Measurements from ENCODE around the gene RUNX3. TPM values are rescaled to one million over a fixed set of nuclear protein-coding genes. Genes with fewer than 3 reads are reported as not detected.
A peak's percentile ranks its signal among the peaks of the same experiment; 100 is the strongest.

Gene RUNX3
- total RNA-seq, 2 donors from 2014 or later: 1.3 to 2.4 TPM

- DNase-seq: no peak
- no peak for ATAC-seq
- intact Hi-C loops (cut with DNase I): loop anchor here in 1 of 2 donors (5.0 kb wide), 2 partner anchors 103 to 268 kb away; no protein-coding TSS in a partner anchor
These were observed 4.5 kb upstream of the RUNX3 start for GRCh38 chr1:24934310-24935195.

- ATAC-seq (no peak), DNase-seq (no peak)
- intact Hi-C loops (cut with DNase I): loop anchor here in 1 of 2 donors (5.0 kb wide), 2 partner anchors 104 to 269 kb away; no protein-coding TSS in a partner anchor
These were observed 3.4 kb upstream of the RUNX3 start for GRCh38 chr1:24933468-24933867.

GRCh38 chr1:24932725-24933294, 2.7 kb upstream of the RUNX3 start:
- intact Hi-C loops (cut with DNase I): loop anchor here in 1 of 2 donors (5.0 kb wide), 2 partner anchors 104 to 269 kb away; no protein-coding TSS in a partner anchor
- ATAC-seq (no peak), DNase-seq (no peak)

GRCh38 chr1:24932284-24932683, 2.2 kb upstream of the RUNX3 start:
- DNase-seq (no peak), ATAC-seq (peak; percentile 58 to 65)
- intact Hi-C loops (cut with DNase I): loop anchor here in 1 of 2 donors (5.0 kb wide), 2 partner anchors 105 to 270 kb away; no protein-coding TSS in a partner anchor

GRCh38 chr1:24931468-24932231, 1.6 kb upstream of the RUNX3 start:
- DNase-seq (no peak), ATAC-seq (no peak)
- intact Hi-C loops (cut with DNase I): loop anchor here in 1 of 2 donors (5.0 kb wide), 2 partner anchors 106 to 271 kb away; no protein-coding TSS in a partner anchor

GRCh38 chr1:24931146-24931467, 1.0 kb upstream of the RUNX3 start:
- no peak for DNase-seq
- ATAC-seq: no peak
- intact Hi-C loops (cut with DNase I): loop anchor here in 1 of 2 donors (5.0 kb wide), 2 partner anchors 106 to 271 kb away; no protein-coding TSS in a partner anchor

GRCh38 chr1:24929398-24930259, 447 bp downstream of the RUNX3 start:
- ATAC-seq (peak; percentile 8 to 14), DNase-seq (no peak)
- intact Hi-C loops (cut with DNase I): loop anchor here in 1 of 2 donors (5.0 kb wide), 2 partner anchors 108 to 273 kb away; no protein-coding TSS in a partner anchor

GRCh38 chr1:24928689-24929397, 1.2 kb downstream of the RUNX3 start:
- peak in 1 of 2 donors; percentile 9 for ATAC-seq
- intact Hi-C loops (cut with DNase I): no loop called here
- no peak for DNase-seq

- DNase-seq (no peak), ATAC-seq (no peak)
- intact Hi-C loops (cut with DNase I): no loop called here
These were observed 1.9 kb downstream of the RUNX3 start for GRCh38 chr1:24927988-24928688.

GRCh38 chr1:24927473-24927872, 2.6 kb downstream of the RUNX3 start:
- intact Hi-C loops (cut with DNase I): no loop called here
- no peak for ATAC-seq
- no peak for DNase-seq

GRCh38 chr1:24926563-24927249, 3.4 kb downstream of the RUNX3 start:
- intact Hi-C loops (cut with DNase I): no loop called here
- ATAC-seq (no peak), DNase-seq (no peak)

- no peak for ATAC-seq
- DNase-seq: no peak
- intact Hi-C loops (cut with DNase I): no loop called here
These were observed 4.1 kb downstream of the RUNX3 start for GRCh38 chr1:24925963-24926362.

- DNase-seq: no peak
- no peak for ATAC-seq
- intact Hi-C loops (cut with DNase I): no loop called here
These were observed 4.8 kb downstream of the RUNX3 start for GRCh38 chr1:24925082-24925779.

- intact Hi-C loops (cut with DNase I): no loop called here
- DNase-seq: no peak
- no peak for ATAC-seq
These were observed 6.5 kb downstream of the RUNX3 start for GRCh38 chr1:24923485-24924113.

GRCh38 chr1:24921938-24922662, 8.0 kb downstream of the RUNX3 start:
- DNase-seq (no peak), ATAC-seq (no peak)
- intact Hi-C loops (cut with DNase I): no loop called here

Data from left cardiac atrium (tissue), 4 donors.